Transverse colon (tissue), 4 donors: ENCODE data around the gene UBA6.

Experiments
- POLR2AphosphoS5 ChIP-seq, 3 donors: sonication (generic); formaldehyde crosslinking; IDR thresholded peaks; one replicate each; pipeline ENCODE4 v1.6.1; 2016; ENCODE audit warnings: antibody characterized with exemption in 3 of 3
- TF ChIP-seq, protein P1 (sequence below), 5 experiments: fragments of 200-600 bp in 3 of 5; fragments of 450-650 bp in 2 of 5; sonication (generic) in 3 of 5; IDR thresholded peaks; 1 replicate in 2 of 5; 2 replicates in 3 of 5; pipeline ENCODE4 v1.5.1; 2016 to 2017; ENCODE audit warnings: antibody characterized with exemption in 5 of 5, inconsistent platforms in 3 of 5, mild to moderate bottlenecking in 2 of 5, moderate library complexity in 1 of 5

DNA sequence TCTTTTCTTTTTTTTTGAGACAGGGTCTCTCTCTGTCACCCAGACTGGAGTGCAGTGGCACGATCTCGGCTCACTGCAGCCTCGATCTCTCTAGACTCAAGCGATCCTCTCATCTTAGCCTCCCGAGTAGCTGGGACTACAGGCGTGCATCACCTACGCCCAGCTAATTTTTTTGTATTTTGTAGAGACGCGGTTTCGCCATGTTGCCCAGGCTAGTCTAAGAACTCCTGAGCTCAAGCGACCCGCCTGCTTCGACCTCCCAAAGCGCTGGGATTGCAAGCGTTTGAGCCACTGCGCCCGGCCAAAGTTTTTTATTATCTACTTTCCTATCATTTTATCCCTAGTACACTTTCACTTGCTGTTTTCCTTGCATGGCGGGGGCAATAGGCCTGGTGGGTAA lies 1.4 kb downstream of the UBA6 start:
- no peak for TF ChIP-seq POLR2AphosphoS5 (IDR thresholded peaks at IDR 0.05)
- TF ChIP-seq, protein P1, sequence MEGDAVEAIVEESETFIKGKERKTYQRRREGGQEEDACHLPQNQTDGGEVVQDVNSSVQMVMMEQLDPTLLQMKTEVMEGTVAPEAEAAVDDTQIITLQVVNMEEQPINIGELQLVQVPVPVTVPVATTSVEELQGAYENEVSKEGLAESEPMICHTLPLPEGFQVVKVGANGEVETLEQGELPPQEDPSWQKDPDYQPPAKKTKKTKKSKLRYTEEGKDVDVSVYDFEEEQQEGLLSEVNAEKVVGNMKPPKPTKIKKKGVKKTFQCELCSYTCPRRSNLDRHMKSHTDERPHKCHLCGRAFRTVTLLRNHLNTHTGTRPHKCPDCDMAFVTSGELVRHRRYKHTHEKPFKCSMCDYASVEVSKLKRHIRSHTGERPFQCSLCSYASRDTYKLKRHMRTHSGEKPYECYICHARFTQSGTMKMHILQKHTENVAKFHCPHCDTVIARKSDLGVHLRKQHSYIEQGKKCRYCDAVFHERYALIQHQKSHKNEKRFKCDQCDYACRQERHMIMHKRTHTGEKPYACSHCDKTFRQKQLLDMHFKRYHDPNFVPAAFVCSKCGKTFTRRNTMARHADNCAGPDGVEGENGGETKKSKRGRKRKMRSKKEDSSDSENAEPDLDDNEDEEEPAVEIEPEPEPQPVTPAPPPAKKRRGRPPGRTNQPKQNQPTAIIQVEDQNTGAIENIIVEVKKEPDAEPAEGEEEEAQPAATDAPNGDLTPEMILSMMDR (IDR thresholded peaks at IDR 0.05), result no peak
